Measurements from ENCODE around the gene ADAT3.

Gene ADAT3

DNA sequence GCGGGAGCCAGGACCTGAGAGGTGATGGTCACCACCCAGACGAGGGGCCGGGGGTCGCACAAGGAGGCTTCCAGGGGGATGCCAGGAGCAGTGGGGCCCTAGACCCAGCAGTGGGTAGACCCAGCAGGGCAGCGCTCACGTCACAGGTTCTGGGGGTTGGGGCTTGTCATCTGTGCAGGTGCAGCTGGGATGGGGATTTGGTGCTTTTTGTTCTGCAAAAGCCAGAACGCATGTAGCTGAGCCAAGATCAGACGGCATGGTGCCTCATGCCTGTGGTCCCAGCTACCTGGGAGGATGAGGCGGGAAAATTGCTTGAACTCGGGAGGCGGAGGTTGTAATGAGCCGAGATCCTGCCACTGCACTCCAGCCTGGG, 50.9 kb downstream of the ADAT3 start:
- no peak for DNase-seq (ENCODE audit: low read depth in 2 of 2, low spot score in 1 of 2)

DNA sequence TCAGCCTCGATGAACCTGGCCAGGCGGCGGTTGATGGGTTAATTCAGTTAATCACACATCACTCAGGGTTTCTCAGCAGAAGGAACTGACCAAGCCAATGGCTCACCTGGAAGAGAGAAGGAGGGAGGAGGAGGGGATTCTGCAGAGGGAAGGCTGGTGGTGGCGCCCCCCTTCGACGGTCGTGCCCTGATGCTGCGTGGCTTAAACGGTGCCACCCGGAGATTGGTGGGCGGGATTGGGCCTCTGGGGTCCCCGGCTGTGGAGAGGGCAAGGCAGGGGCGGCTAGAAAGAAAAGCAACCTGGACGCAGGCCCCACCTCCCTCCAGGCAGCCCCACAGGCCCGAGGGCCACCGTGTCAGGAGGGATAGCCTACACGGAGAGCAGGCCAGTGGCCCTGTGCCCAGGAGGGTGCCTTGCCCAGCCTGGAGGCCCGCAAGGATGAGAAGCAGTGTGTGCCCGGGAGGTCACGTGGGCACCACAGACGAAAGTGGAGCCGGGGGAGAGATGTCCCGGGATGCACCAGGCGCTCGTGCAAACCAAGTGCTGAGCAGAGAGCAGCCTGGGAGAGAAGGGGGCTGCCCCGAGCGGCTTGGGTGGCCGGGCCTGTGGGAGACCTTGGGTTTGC, 51.8 kb downstream of the ADAT3 start:
- DNase-seq (ENCODE audit: low read depth in 2 of 2, low spot score in 1 of 2), result no peak

DNA sequence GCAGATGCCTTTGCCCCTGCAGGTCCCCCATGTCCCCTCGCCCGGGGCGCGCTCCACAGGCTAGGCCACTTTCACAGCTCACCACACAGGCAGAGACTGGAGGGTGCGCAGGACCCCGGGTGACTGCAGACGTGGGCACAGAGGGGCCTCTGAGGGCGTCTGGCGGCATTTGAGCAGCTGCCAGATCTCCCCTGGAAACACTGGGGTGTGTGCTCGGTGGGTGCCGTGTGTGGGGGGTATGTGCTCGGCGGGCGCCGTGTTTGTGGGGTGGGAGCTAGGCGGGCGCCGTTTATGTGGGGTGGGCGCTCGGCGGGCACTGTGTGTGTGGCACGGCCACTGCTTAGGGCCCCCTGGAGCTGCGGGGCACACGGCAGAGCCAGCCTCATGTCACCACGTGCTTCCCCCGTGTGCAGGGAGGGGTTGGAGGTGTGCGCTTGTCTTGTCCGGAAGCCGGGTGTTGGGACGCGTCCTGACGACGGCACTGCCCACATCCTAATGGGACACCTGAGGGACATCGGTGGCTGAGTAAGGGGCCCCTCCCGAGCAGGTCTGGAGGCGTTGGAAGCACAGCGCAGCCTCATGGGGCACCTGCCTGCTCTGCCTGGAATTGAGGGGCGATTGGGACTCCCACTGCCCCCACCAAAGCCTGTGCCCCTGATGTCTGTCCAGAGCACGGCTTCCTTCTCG, 52.5 kb downstream of the ADAT3 start:
- DNase-seq (ENCODE audit: low read depth in 2 of 2, low spot score in 1 of 2), result no peak

DNA sequence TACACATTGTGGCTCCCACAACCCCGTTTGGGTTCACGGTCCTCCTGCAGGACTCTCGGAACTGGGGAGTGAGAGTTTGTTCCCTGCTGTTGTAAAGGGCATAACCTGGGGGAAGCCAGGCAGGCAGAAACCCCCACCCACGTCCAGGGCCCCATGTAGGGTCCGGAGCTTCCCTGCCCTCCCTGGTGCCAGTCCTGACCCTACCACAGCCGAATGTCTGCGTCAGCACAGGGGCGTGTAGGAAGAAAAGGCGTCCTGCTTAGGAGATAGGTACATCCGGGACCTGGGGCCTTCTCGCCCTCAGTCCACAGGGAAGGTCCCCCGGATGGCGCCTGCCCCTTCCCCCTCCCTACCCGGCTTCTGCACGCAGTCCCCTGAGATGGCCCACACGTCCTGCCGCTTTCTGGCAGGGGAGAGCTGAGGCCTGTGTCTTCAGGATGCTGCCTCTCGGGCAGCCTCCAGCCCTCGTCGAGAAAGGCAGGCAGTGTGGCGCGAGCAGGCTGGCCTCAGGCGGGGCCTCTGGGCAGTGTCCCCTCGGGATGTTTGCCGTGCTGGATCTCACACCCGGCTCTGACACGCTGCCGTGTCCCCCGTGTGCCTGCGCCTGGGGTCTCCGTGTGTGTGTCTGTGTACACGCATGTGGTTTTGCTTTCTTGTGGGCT, 54.9 kb downstream of the ADAT3 start:
- no peak for DNase-seq (ENCODE audit: low read depth in 2 of 2, low spot score in 1 of 2)

DNA sequence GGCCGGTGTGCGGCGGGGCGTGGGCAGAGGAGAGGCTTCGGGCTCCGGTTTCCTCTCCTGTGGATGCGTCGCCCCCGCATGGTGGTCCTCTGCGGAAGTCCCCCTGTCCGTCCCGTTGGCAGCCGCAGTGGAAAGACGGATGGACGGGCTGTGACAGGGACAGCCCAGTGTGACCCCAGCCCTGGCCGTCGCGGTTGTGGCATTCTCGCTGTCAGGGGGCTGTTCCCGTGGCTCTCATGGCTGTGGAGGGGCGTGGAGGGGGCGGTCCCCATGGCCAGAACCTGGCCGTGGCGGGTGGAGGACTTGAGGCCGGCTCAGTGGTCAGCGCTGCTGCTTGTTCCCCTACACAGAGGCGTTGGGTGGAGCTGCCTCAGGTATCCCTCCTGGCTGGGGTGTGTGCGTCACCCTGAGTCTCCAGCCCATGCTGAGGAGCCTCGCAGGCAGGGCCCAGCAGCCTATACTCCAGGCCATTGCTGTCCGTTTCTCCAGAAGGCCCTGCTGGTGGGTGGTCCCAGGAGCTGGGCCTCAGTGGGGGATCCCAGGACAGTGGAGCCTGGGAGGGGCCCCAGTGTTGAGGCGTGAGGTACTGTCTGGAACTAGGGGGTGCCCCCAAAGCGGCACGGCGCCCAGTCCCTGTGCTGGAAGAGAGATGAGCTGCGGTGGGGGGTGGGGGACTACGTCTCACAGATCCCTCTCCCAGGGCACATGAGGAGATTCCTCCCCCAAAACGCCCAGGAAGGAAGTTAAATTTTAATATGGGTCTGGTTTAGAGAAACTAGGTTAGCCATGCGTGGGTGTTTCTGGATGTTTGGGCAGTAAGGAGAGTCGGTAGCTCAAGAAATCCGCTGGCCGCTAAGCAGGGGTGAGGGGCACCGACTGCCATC, 56.0 kb downstream of the ADAT3 start:
- DNase-seq (ENCODE audit: low read depth in 2 of 2, low spot score in 1 of 2), result no peak

DNA sequence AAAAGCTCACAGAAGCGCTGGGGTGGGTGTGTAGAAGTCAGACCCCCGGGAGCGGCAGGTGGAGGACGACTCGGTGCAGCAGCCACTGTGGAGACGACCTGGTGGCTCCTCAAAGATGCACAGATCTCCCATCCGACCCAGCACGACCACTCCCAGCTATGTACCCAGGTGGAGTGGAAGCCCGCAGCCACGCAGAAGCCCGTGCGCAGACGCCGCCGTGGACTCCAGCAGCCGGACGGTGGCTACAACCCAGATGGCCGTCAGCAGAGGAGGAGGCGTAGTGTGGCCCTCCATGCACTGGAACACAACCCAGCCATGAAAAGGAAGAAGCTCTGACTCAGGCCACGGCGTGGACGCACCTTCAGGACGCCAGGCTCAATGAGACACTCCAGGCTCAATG, 57.5 kb downstream of the ADAT3 start:
- no peak for DNase-seq (ENCODE audit: low read depth in 2 of 2, low spot score in 1 of 2)

Data from stimulated activated CD8-positive, alpha-beta memory T cell treated with anti-CD3 and anti-CD28 coated beads, Interleukin-4, amount 100 ng/mL, for 1 hour (primary cell).